ENCODE measurements around the gene NFU1. TPM values are rescaled to one million over a fixed set of nuclear protein-coding genes. Genes with fewer than 3 reads are reported as not detected.
"Not testable (repeated sequence)": the region's sequence is repeated elsewhere in the genome, so short reads cannot be mapped to it uniquely, and the experiment has no call there.

The NFU1 gene
- polyA plus RNA-seq, 1 experiment: 62.9 TPM

DNA sequence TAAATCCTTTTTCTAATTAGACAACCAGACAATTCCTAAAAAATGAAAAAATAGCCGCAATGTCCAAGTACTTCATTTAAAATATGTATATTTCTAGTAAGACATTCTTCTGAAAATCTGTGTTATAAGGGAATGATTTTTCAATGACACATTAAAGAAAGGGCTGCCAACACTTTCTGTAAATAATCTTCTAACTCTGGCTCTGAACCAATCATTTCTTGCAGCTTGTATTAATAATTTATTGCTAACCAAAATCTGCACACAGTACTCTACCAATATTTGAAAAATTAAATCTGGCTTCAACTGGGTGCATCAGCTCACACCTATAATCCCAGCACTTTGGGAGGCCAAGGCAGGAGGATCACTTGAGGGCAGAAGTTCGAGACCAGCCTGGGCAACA is 8.3 kb downstream of the NFU1 start:
- no peaks in the 10 kb centered on the region for H3K27me3 ChIP-seq (ENCODE audit: control insufficient read depth, insufficient read depth, low read length)
- no peaks in the 10 kb centered on the region for H3K9me3 ChIP-seq (ENCODE audit: control insufficient read depth, insufficient read depth, low read length)
- ChIA-PET POLR2A (interaction anchor here (1.4 kb wide), 1 partner anchor 52 kb away, joined by 6 read pairs; no protein-coding TSS in a partner anchor), CTCF (interaction anchor here (1.3 kb wide), 1 partner anchor 8 kb away, joined by 4 read pairs; the partner anchor contains the start of gene NFU1)
- TF ChIP-seq, protein P1, sequence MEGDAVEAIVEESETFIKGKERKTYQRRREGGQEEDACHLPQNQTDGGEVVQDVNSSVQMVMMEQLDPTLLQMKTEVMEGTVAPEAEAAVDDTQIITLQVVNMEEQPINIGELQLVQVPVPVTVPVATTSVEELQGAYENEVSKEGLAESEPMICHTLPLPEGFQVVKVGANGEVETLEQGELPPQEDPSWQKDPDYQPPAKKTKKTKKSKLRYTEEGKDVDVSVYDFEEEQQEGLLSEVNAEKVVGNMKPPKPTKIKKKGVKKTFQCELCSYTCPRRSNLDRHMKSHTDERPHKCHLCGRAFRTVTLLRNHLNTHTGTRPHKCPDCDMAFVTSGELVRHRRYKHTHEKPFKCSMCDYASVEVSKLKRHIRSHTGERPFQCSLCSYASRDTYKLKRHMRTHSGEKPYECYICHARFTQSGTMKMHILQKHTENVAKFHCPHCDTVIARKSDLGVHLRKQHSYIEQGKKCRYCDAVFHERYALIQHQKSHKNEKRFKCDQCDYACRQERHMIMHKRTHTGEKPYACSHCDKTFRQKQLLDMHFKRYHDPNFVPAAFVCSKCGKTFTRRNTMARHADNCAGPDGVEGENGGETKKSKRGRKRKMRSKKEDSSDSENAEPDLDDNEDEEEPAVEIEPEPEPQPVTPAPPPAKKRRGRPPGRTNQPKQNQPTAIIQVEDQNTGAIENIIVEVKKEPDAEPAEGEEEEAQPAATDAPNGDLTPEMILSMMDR (IDR thresholded peaks at IDR 0.05; ENCODE audit: low read depth, low read length): no peak
- no peak overlapping the region for H3K27ac ChIP-seq (ENCODE audit: low read depth, low read length)
- DNase-seq (ENCODE audit: low read depth, low spot score): no peak
- no peak overlapping the region for H3K4me3 ChIP-seq (ENCODE audit: low read depth, low read length)

DNA sequence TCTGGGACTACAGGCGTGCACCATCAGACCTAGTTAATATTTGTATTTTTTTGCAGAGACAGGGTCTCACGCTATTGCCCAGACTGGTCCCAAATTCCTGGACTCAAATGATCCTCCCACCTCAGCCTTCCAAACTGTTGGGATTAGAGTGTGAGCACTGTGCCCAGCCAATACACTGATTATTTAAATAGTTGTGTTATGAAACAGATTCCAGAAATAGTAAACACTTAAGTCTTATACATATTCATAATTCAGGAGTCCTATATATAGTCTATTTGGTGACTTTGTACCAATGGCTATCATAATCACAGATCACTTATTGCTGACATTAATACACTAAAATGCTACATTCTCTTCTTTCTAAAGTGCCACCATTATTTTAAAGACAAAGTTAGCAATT is 12.8 kb downstream of the NFU1 start:
- TF ChIP-seq, protein P1 (IDR thresholded peaks at IDR 0.05; ENCODE audit: low read depth, low read length): no peak
- ChIA-PET POLR2A (no interaction called here), CTCF (no interaction called here)
- H3K27ac ChIP-seq (ENCODE audit: low read depth, low read length): no peak overlapping the region
- H3K9me3 ChIP-seq (ENCODE audit: control insufficient read depth, insufficient read depth, low read length): no peaks in the 10 kb centered on the region
- H3K27me3 ChIP-seq (ENCODE audit: control insufficient read depth, insufficient read depth, low read length): no peaks in the 10 kb centered on the region
- DNase-seq (ENCODE audit: low read depth, low spot score): no peak
- H3K4me3 ChIP-seq (ENCODE audit: low read depth, low read length): no peak overlapping the region

DNA sequence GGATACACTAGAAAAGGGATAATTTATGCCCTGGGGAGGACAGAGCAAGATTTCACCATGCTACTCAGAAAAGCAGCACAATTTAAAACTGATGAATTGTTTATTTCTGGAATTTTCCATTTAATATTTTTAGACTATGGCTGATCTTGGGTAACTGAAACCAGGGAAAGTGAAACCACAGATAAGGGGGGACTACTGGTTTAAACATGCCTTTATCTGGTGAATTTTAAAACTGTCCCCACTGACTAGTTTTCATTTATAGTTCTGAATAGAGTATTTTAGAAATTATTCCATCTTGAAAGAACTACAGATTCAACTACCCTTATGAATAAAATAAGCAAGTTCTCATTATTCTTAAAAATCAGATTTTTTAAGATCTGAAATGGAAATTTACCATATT is 15.0 kb downstream of the NFU1 start:
- POLR2A ChIA-PET: interaction anchor here (0.6 kb wide), 1 partner anchor 100 kb away, joined by 3 read pairs; no protein-coding TSS in a partner anchor
- Histone ChIP-seq H3K4me3 (ENCODE audit: low read depth, low read length) (no peak overlapping the region), H3K9me3 (ENCODE audit: control insufficient read depth, insufficient read depth, low read length) (no peaks in the 10 kb centered on the region), H3K27ac (ENCODE audit: low read depth, low read length) (no peak overlapping the region), H3K27me3 (ENCODE audit: control insufficient read depth, insufficient read depth, low read length) (no peaks in the 10 kb centered on the region)
- TF ChIP-seq, protein P1 (IDR thresholded peaks at IDR 0.05; ENCODE audit: low read depth, low read length): no peak
- no peak for DNase-seq (ENCODE audit: low read depth, low spot score)
- CTCF ChIA-PET: interaction anchor here (1.2 kb wide), 1 partner anchor 32 kb away, joined by 3 read pairs; no protein-coding TSS in a partner anchor

DNA sequence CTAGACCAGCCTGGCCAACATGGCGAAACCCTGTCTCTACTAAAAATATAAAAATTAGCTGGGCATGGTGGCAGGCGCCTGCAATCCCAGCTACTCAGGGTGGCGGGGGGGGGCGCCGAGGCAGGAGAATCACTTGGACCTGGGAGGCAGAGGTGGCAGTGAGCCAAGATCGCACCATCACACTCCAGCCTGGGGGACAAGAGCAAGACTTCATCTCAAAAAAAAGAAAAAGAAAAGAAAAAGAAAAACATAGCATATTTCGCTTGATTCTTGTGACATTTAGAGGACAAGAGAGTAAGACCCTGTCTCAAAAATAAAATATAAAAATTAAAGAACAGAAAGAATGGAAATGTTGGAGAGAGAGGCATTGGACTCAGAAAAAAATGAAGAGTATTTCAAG is 18.1 kb downstream of the NFU1 start:
- H3K4me3 ChIP-seq (ENCODE audit: low read depth, low read length); DNase-seq (ENCODE audit: low read depth, low spot score); H3K27ac ChIP-seq (ENCODE audit: low read depth, low read length); CTCF ChIA-PET; POLR2A ChIA-PET; H3K9me3 ChIP-seq (ENCODE audit: control insufficient read depth, insufficient read depth, low read length); H3K27me3 ChIP-seq (ENCODE audit: control insufficient read depth, insufficient read depth, low read length): not testable (repeated sequence)

DNA sequence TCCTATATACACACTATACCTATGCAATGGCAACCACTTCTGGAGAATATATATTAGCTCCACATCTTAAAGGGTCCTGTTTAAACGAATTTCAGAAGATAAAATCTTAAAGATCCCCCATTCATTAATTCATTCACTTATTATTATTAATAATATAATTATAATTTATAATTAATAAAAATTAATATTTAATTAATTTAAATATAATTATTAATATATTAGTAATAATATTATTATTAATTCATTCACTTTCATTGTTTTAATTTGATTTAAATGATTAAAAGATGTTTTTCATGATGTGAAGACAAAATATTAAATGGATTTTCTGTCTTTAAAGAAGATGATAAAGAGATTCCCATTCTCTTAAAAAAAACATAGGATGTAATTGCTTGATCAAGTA is 21.1 kb downstream of the NFU1 start:
- CTCF ChIA-PET: interaction anchor here (0.6 to 0.8 kb wide), 2 partner anchors 156 to 501 kb away, joined by 3 to 5 read pairs; no protein-coding TSS in a partner anchor
- DNase-seq (ENCODE audit: low read depth, low spot score): no peak
- POLR2A ChIA-PET: no interaction called here
- Histone ChIP-seq H3K27ac (ENCODE audit: low read depth, low read length) (no peak overlapping the region), H3K9me3 (ENCODE audit: control insufficient read depth, insufficient read depth, low read length) (no peaks in the 10 kb centered on the region), H3K27me3 (ENCODE audit: control insufficient read depth, insufficient read depth, low read length) (no peaks in the 10 kb centered on the region), H3K4me3 (ENCODE audit: low read depth, low read length) (no peak overlapping the region)
- TF ChIP-seq, protein P1 (IDR thresholded peaks at IDR 0.05; ENCODE audit: low read depth, low read length): no peak

Data from AG04450 (cell line).